Prostate gland (tissue), 2 donors: ENCODE data around the gene UGT1A10. TPM values are rescaled to one million over a fixed set of nuclear protein-coding genes. Genes with fewer than 3 reads are reported as not detected.

Experiments used
- DNase-seq: peaks from one replicate; pipeline ENCODE4 v3.0.0-alpha.2; 2019; ENCODE audit warnings: low spot score
- H3K27ac ChIP-seq, 2 donors: fragments of 200-600 bp; sonication (generic); 2 replicates each; pipeline ENCODE4 v1.5.1; 2017 to 2019
- H3K27me3 ChIP-seq: fragments of 200-600 bp; sonication (generic); replicated peaks from 2 replicates; pipeline ENCODE4 v1.5.1; 2019; ENCODE audit not compliant: insufficient read depth
- H3K36me3 ChIP-seq, 2 donors: fragments of 200-600 bp; sonication (generic); 1 replicate in 1 of 2; 2 replicates in 1 of 2; pipeline versions ENCODE4 v1.5.1 to v1.8.1; 2017 to 2019
- H3K4me1 ChIP-seq: fragments of 200-600 bp; sonication (generic); replicated peaks from 2 replicates; pipeline ENCODE4 v1.5.1; 2019
- H3K4me3 ChIP-seq, 2 donors: fragments of 200-600 bp; sonication (generic); 2 replicates each; pipeline ENCODE4 v1.5.1; 2017 to 2019
- H3K9me3 ChIP-seq: fragments of 200-600 bp; sonication (generic); 2 replicates; pipeline ENCODE4 v1.5.1; 2017
- POLR2A ChIP-seq: fragments of 450-650 bp; IDR thresholded peaks from one replicate; pipeline ENCODE4 v1.6.1; 2016; ENCODE audit warnings: antibody characterized with exemption, mild to moderate bottlenecking
- POLR2AphosphoS5 ChIP-seq: sonication (generic); formaldehyde crosslinking; IDR thresholded peaks from one replicate; pipeline ENCODE4 v1.6.1; 2017; ENCODE audit warnings: antibody characterized with exemption
- WGBS: methylation state at CpG from one replicate; pipeline ENCODE4 v1.1.5; 2018; 5-methylcytosine and 5-hydroxymethylcytosine counted together
- intact Hi-C: fragments of 100-400 bp; cut with DNase I; formaldehyde crosslinking; loops from one replicate; pipeline ENCODE4 v1.14.2; 2022
- total RNA-seq, 2 donors: library from RNA; depleted of rRNA; stranded (reverse); fragments of >200 nt; gene quantifications; one replicate each; pipeline ENCODE4 v1.1.0, GENCODE V29; 2016
- TF ChIP-seq, protein P1 (sequence below), 4 experiments: fragments of 200-600 bp in 2 of 4; fragments of 450-650 bp in 2 of 4; sonication (generic) in 2 of 4; IDR thresholded peaks; 1 replicate in 3 of 4; 2 replicates in 1 of 4; pipeline ENCODE4 v1.5.1; 2016 to 2019; ENCODE audit warnings: antibody characterized with exemption in 4 of 4, mild to moderate bottlenecking in 2 of 4, moderate library complexity in 2 of 4

The UGT1A10 gene
- total RNA-seq, 2 donors from 2014 or later, result not detected

DNA sequence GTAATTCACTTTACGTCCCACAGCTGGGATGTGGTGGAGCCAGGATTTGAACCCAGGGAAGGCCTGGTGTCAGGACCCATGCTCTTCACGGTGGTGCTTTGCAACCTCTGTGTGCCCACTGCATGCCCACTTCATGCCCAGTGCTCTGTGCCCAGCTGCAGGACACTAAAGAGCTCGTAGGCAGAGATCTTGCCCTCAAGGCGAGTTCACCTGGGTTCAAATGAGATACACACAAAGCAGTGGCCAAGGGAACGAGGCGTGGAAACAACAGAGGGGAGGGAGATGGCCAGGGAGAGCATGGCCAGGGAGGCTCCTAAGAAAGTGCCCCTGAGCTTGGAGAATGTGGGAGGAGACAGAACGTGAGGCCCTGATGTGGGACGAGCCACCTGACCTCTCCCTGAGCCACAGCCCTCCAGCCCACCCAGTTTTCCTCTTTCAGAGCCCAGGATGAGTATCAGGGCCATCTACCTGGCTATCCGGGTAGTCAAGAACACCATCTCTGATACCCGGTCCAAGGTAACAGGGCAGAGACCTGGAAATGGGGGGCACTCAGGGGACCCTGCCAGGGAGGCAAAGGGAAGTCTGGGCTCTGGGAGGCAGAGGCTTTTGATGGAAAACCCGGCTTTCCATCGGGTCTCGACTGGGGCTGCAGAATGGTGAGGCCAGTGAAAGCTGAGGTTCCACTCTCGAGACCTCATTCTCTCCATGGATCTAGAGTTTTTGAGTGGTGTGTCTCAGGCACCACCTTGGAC is 162.3 kb downstream of the UGT1A10 start:
- no peak overlapping the region for H3K27ac ChIP-seq
- no peak overlapping the region for H3K4me3 ChIP-seq
- DNase-seq, result no peak
- no peaks in the 10 kb centered on the region for H3K4me1 ChIP-seq
- WGBS, result 78% methylated on average over 14 of the region's 14 CpGs
- H3K36me3 ChIP-seq, result no peaks in the 10 kb centered on the region
- H3K27me3 ChIP-seq, result no peaks in the 10 kb centered on the region
- TF ChIP-seq POLR2AphosphoS5, result no peak
- TF ChIP-seq, protein P1, sequence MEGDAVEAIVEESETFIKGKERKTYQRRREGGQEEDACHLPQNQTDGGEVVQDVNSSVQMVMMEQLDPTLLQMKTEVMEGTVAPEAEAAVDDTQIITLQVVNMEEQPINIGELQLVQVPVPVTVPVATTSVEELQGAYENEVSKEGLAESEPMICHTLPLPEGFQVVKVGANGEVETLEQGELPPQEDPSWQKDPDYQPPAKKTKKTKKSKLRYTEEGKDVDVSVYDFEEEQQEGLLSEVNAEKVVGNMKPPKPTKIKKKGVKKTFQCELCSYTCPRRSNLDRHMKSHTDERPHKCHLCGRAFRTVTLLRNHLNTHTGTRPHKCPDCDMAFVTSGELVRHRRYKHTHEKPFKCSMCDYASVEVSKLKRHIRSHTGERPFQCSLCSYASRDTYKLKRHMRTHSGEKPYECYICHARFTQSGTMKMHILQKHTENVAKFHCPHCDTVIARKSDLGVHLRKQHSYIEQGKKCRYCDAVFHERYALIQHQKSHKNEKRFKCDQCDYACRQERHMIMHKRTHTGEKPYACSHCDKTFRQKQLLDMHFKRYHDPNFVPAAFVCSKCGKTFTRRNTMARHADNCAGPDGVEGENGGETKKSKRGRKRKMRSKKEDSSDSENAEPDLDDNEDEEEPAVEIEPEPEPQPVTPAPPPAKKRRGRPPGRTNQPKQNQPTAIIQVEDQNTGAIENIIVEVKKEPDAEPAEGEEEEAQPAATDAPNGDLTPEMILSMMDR (IDR thresholded peaks at IDR 0.05), result no peak
- no peak for TF ChIP-seq POLR2A
- intact Hi-C loops, result no loop called here
- H3K9me3 ChIP-seq, result no peaks in the 10 kb centered on the region

DNA sequence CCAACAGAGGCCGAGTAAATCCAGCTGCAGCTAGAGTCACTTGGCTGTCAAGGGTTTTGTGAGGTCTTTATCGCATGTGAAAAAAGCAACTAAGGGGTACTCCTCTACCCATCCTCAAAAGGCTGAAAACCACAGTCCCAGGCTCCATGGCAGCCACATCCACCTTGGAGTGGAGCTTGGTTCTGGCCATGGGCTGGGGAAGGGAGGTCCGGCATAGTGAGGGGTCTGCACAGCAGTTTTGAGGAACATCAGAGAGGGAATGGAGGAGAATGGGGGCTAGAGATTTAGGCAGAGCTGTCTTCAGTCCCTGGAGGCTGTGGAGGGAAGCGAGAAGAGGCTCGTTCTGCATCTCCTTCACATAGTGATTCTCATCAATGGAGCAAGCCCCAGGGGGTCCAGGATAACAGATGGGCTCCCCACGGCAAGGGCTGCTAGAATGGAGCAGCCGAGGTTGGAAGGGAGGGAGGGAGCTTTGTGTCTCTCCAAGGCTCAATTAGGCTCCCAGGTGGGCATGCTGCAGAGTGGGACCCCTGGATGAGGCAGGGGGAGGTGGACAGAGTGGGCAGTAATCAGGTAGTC is 162.9 kb downstream of the UGT1A10 start:
- DNase-seq, result no peak

DNA sequence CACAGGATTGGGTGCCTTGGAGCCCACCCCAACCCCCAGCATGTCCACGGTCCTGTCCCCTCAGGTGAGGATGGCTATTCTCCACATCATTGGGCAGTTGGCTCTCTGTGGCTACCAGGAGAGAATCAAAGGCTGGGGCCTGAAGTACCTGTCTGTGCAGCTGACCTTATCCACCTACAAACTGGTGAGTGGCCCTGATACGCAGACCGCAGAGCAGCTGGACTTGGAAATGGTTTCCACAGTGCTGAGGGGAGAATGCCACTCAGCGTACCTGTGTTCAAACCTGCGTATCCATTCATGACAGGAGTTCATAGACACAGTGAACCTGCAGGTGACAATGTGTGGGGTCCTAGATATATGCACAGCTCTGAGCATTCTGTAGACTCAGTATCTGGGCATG is 163.5 kb downstream of the UGT1A10 start:
- TF ChIP-seq POLR2AphosphoS5 (no peak), POLR2A (no peak)
- TF ChIP-seq, protein P1 (IDR thresholded peaks at IDR 0.05), result no peak
- Histone ChIP-seq H3K36me3 (no peaks in the 10 kb centered on the region), H3K9me3 (no peaks in the 10 kb centered on the region), H3K4me1 (no peaks in the 10 kb centered on the region), H3K27ac (no peak overlapping the region), H3K4me3 (no peak overlapping the region), H3K27me3 (no peaks in the 10 kb centered on the region)
- WGBS, result 53% methylated on average over 5 of the region's 5 CpGs
- intact Hi-C loops, result no loop called here
- DNase-seq, result no peak

More for the DNA sequence above, 162.9 kb downstream of the UGT1A10 start:
- H3K27ac ChIP-seq, result no peak overlapping the region
- no peak overlapping the region for H3K4me3 ChIP-seq
- H3K27me3 ChIP-seq, result no peaks in the 10 kb centered on the region
- intact Hi-C loops, result no loop called here
- WGBS, result 64% methylated on average over 7 of the region's 7 CpGs
- no peaks in the 10 kb centered on the region for H3K4me1 ChIP-seq
- no peaks in the 10 kb centered on the region for H3K36me3 ChIP-seq
- TF ChIP-seq POLR2A (no peak), POLR2AphosphoS5 (no peak)
- TF ChIP-seq, protein P1 (IDR thresholded peaks at IDR 0.05), result no peak
- H3K9me3 ChIP-seq, result no peaks in the 10 kb centered on the region

DNA sequence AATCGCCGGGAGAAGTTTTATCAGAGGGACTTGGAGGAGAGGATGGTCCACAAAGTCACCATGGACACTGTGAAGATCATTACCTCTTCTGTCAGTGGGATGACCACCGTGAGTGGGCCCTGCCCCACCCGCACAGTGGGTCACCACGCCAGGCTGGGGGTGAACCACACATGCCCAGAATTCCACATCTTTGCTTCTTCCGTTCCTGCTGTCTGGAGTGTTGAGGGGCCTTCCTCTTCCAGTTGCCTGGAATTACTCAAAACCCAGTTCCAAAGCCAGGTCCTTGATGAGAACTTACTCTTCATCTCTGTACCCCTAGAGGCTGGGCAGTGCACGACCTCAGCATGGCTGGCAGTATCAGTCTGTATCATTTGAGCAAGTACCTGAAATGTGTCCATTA is 164.0 kb downstream of the UGT1A10 start:
- intact Hi-C loops, result no loop called here
- WGBS, result 89% methylated on average over 7 of the region's 7 CpGs
- Histone ChIP-seq H3K27ac (no peak overlapping the region), H3K36me3 (no peaks in the 10 kb centered on the region), H3K9me3 (no peaks in the 10 kb centered on the region), H3K27me3 (no peaks in the 10 kb centered on the region), H3K4me1 (no peaks in the 10 kb centered on the region), H3K4me3 (no peak overlapping the region)
- no peak for DNase-seq
- no peak for TF ChIP-seq POLR2AphosphoS5
- TF ChIP-seq POLR2A, result no peak
- TF ChIP-seq, protein P1 (IDR thresholded peaks at IDR 0.05), result no peak
